HG02981 (cell line): ENCODE measurements around the gene ACBD6.
"Not testable (repeated sequence)": the region's sequence is repeated elsewhere in the genome, so short reads cannot be mapped to it uniquely, and the experiment has no call there.

ENCODE experiments used
- ATAC-seq: cut with Tn5 transposase; IDR thresholded peaks from one replicate; pipeline ENCODE4 v1.9.1; 2021; ENCODE audit warnings: mild to moderate bottlenecking, moderate library complexity; ENCODE audit not compliant: unreplicated experiment

The ACBD6 gene

GRCh38 chr1:180489976-180490375 lies 12.4 kb downstream of the ACBD6 start:
- ATAC-seq, result no peak

- no peak for ATAC-seq
These were observed 13.1 kb downstream of the ACBD6 start for GRCh38 chr1:180489313-180489712.

GRCh38 chr1:180488661-180489060 lies 13.7 kb downstream of the ACBD6 start:
- no peak for ATAC-seq

DNA sequence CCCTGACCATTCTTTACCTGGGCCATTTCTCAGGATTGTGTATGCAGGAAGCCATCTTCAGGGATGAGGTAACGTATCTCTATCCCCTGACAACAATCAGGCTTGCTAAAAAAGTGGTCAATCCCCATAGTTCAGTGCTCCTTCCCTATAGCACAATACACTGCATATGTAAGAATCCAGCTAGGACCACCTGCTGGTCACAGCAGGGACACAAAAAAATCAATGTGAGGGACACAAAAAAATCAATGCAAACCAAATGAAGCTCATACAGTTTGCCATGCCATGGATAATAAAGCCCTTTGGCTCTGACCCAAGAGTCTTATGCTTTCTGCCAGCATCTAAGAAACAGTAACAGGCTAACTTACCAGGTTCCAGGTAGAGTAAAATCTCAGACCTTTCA lies 16.3 kb downstream of the ACBD6 start:
- ATAC-seq, result no peak

GRCh38 chr1:180484490-180484889 lies 17.9 kb downstream of the ACBD6 start:
- ATAC-seq, result no peak

DNA sequence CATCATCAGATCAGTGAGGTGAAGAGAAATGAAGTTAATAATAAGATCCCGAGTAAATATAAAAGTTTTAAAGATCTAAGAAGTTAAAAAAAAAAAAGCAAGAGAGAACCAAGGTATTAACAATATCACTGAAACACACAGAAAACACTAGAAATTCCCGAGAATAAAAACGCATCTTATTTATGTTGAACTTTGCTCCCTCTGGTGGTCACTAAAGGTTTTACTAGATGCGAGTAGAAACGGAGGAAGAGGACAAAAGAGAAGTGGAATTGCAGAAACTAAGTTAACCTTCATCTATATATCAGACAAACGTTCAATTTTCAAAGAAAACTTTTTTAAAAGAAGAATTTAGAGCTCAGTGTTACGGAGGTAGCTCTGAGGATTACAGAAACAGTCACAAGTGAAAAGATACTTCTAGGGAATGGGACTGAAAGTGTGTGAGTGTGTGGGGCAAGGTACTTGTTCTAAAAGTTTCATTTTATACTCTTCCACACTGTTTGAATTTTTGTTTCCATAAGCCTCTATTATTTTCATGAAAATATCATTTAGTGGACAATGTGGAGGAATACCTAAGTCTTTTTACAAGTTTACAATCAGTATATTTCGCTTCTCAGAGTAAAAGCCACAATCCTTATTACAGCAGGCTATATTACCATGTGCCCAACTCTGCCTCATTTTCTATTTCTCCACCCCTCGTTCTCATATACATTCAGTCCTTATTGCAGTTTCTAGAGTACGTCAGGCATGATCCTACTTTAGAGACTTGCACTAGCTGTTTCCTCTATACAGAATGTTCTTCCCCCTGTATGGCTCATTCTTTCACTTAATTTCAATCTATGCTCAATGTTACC lies 19.7 kb downstream of the ACBD6 start:
- no peak for ATAC-seq

GRCh38 chr1:180470031-180470430 lies 32.3 kb downstream of the ACBD6 start:
- ATAC-seq, result no peak

DNA sequence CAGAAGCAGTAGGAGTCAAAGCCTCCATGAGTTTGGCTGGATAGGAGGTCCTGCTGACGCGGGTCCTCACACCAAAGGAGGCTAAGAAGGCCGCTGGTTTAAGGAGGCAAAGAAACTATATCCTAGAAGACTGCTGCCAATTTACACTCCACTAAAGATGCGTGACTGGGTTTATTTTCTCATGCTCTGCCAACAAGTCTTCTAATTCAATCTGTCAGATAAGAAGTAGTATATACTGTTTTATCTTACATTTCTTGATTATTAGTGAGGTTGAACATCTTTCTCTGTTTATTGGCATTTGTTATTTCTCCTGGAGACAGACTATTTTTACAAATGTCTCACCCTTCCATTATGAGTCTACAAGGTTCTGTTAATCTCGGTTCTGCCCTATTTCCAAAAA lies 34.1 kb downstream of the ACBD6 start:
- no peak for ATAC-seq

DNA sequence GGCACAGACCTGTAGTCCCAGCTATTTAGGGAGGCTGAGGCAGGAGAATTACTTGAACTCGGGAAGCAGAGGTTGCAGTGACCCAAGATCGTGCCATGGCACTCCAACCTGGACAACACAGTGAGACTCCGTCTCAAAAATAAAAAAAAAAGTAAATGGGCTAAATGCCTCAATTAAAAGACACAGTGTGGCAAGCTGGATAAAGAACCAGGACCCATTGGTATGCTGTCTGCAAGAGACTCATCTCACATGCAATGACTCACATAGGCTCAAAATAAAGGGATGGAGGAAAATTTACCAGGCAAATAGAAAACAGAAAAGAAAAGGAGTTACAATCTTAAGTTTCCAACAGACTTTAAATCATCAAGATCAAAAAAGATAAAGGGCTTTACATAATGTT lies 40.3 kb downstream of the ACBD6 start:
- no peak for ATAC-seq

GRCh38 chr1:180461682-180462081 lies 40.7 kb downstream of the ACBD6 start:
- not testable (repeated sequence) for ATAC-seq

- no peak for ATAC-seq
These were observed 43.6 kb downstream of the ACBD6 start for GRCh38 chr1:180458807-180459206.

DNA sequence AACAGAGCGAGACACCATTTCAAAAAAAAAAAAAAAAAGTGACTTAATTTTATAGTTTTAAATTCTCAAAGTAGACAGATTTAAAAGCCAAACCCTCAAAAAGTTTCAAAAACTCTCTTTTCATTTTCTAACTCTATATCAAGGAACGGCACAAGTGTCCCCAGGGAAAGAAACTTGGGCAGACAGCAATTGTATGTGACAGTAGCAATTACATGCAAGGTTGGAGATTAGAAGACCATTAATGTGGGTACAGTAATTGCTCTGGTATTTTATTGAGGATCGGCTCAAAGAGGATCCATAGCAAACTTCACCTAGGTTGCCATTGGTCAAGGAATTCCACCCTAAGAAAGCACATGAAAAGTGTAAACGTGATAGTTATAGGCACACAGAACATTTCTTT lies 46.2 kb downstream of the ACBD6 start:
- ATAC-seq, result no peak

- ATAC-seq, result no peak
These were observed 50.9 kb downstream of the ACBD6 start for GRCh38 chr1:180451504-180451903.

DNA sequence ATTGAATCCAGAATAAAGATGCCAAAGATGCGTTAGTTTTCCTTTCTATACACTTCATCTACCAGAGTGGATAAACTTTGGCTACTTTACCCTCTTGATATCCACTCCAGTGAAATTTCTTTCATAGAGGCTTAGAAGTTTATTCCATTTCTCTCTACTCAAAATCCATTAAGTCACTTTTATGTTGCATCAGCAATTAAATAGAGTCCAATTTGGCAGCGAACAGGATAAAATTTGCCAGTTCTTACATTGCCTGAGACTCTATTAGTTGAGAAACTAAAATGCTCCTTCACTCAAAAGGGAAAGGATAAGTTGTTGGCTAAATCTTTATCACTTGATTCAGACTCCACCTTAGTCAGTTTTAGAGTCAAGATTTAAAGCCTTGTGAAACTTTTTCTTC lies 57.9 kb downstream of the ACBD6 start:
- no peak for ATAC-seq

DNA sequence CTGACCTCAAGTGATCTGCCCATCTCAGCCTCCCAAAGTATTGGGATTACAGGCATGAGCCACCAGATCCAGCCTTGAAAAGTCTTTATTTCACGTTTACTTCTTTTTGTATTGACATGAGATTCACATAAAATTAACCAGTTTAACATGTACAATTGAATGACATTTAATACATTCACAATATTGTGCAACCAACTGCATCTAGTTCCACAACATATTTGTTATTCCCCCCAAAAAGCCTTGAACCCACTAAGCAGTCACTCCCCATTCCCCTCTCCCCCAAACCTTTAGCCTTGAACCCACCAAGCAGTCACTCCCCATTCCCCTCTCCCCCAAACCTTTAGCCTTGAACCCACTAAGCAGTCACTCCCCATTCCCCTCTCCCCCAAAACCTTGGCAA lies 62.0 kb downstream of the ACBD6 start:
- no peak for ATAC-seq

DNA sequence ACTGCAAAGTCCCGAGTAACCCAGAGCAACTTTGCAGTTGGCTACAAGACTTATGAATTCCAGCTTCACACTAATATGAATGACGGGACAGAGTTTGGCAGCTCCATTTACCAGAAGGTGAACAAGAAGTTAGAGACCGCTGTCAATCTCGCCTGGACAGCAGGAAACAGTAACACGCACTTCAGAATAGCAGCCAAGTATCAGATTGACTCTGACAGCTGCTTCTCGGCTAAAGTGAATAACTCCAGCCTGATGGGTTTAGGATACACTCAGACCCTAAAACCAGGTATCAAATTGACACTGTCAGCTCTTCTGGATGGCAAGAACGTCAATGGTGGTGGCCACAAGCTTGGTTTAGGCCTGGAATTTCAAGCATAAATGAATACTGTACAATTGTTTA lies 66.8 kb downstream of the ACBD6 start:
- ATAC-seq, result no peak

- no peak for ATAC-seq
These were observed 68.5 kb downstream of the ACBD6 start for GRCh38 chr1:180433873-180434272.

DNA sequence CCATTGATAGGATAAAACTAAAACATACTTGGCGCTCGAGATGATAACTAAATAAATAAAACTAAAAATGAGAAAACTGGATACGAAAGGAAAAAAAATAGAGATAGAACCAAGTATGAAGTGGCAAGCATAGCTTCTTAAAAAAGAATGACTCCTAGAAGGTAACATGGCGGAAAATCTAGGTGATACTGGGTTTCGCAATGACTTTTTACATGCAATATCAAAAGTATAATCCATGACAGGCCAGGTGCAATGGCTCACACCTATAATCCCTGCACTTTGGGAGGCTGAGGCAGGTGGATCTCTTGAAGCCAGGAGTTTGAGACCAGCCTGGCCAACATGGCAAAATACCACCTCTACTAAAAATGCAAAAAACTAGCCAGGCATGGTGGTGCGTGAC lies 70.7 kb downstream of the ACBD6 start:
- ATAC-seq, result no peak

DNA sequence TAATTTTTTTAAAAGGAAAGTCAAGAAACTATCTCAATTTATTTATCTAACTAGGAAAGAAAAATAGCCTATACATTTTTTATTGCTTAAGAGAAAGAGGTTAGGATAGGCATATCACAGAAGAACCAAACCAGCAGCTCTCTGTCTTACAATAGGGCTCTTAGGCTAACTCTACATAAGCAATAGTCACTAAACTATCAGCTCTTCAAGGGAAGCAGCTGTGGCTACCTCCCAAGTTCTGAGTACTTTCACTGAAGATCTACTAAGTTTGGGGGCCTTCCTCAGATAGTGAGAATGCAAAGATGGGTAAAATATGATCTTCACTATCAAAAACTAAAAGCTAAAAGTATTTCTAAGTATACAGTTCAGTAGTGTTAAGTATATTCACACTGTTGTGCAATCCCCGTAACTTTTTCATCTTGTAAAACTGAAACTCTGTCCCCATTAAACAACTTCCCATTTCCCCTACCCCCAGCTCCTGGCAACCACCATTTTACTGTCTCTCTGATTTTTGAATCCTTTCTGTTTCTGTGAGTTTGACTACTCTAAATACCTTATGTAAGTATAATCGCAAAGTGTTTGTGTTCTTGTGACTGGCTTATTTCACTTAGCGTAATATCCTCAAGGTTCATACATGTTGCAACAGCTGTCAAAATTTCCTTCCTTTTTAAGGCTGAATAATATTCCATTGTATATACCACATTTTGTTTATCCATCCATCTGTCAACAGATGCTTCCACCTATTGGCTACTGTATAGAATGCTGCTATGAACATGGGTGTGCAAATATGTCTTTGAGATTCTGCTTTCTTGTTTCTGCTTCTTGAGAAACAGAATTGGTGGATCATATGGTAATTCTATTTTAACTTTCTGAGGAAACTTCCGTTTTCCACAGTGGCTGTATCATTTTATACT lies 73.3 kb downstream of the ACBD6 start:
- ATAC-seq, result no peak

GRCh38 chr1:180425952-180426351 lies 76.4 kb downstream of the ACBD6 start:
- ATAC-seq, result no peak

DNA sequence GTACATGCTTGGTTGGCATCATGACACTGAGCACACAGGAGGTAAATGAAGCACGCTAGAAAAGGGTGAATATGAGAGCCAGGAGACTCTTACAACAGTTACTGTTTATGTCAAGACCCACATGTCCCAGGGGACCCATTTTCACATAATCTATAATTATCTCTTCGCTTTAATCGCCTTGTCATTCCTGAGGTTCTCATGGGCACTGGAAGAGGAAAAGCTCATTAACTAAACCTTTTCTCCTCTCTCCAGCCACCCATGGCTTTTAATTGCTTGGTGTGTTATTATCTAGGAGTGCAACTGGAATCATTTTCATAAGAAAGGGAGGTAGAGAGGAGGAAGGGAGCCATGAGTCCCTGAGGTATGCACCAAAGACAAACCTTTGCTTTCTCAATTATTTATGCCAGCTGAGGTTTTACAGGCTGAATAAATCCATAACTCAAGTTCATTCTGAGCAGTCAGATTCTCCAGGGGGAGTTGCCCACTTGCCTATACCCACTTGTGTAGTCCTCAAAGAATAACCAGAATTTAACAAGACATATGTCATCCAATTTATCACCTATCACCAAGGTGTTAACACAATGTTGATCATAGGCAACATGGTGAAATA lies 77.4 kb downstream of the ACBD6 start:
- ATAC-seq, result peak; percentile 60

DNA sequence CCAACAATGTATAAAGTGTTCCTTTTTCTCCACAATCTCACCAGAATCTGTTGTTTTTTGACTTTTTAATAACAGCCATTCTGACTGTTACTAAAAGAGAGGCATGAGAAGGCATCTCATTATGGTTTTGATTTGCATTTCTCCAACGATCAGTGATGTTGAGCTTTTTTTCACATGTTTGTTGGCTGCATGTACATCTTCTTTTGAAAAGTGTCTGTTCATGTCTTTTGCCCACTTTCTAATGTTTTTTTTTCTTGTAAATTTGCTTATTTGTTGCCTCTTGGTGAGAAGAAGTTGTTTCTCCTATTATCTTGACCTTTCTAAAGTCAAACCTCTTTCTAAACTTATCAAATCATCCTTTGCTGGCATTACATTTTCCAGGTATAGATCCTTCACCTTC lies 80.8 kb downstream of the ACBD6 start:
- no peak for ATAC-seq
